Uterus (tissue), 4 donors: Measurements from ENCODE around the gene FAM3A. TPM values are rescaled to one million over a fixed set of nuclear protein-coding genes. Genes with fewer than 3 reads are reported as not detected.
"Not testable (repeated sequence)": the region's sequence is repeated elsewhere in the genome, so short reads cannot be mapped to it uniquely, and the experiment has no call there.

ENCODE experiments used
- DNase-seq, 2 donors: peaks; one replicate each; pipeline ENCODE4 v3.0.0-alpha.2; 2019 to 2020
- H3K27ac ChIP-seq, 2 donors: fragments of 200-600 bp; sonication (generic); 1 replicate in 1 of 2; 2 replicates in 1 of 2; pipeline ENCODE4 v1.5.1; 2016 to 2018
- H3K27me3 ChIP-seq, 2 donors: fragments of 200-600 bp; sonication (generic); one replicate each; pipeline ENCODE4 v1.5.1; 2018 to 2019; ENCODE audit warnings: control low read depth in 1 of 2
- H3K36me3 ChIP-seq, 2 donors: fragments of 200-600 bp; sonication (generic); one replicate each; pipeline ENCODE4 v1.5.1; 2019; ENCODE audit warnings: control low read depth in 1 of 2
- H3K4me1 ChIP-seq, 2 donors: fragments of 200-600 bp; sonication (generic); one replicate each; pipeline ENCODE4 v1.5.1; 2018 to 2019; ENCODE audit warnings: control low read depth in 1 of 2
- H3K4me3 ChIP-seq, 2 donors: fragments of 200-600 bp; sonication (generic); 1 replicate in 1 of 2; 2 replicates in 1 of 2; pipeline ENCODE4 v1.5.1; 2018 to 2019; ENCODE audit warnings: mild to moderate bottlenecking in 1 of 2
- H3K9me3 ChIP-seq, 2 donors: fragments of 200-600 bp; sonication (generic); one replicate each; pipeline ENCODE4 v1.5.1; 2019; ENCODE audit warnings: control low read depth in 1 of 2
- CTCF ChIP-seq, 4 experiments: fragments of 200-600 bp in 2 of 4; fragments of 450-650 bp in 2 of 4; sonication (generic) in 2 of 4; IDR thresholded peaks; one replicate each; pipeline ENCODE4 v1.5.1; 2016 to 2019; ENCODE audit warnings: antibody characterized with exemption in 4 of 4, mild to moderate bottlenecking in 2 of 4, moderate library complexity in 1 of 4
- POLR2A ChIP-seq, 2 donors: fragments of 450-650 bp; IDR thresholded peaks; one replicate each; pipeline ENCODE4 v1.6.1; 2016; ENCODE audit warnings: antibody characterized with exemption in 2 of 2, mild to moderate bottlenecking in 1 of 2, moderate library complexity in 1 of 2
- intact Hi-C: fragments of 100-400 bp; cut with DNase I; formaldehyde crosslinking; loops from one replicate; pipeline ENCODE4 v1.15.1; 2023; ENCODE audit warnings: low total_unique reads
- total RNA-seq, 4 donors: library from RNA; depleted of rRNA in 3 of 4; stranded (reverse); fragments of >200 nt in 3 of 4; gene quantifications; one replicate each; pipeline versions ENCODE4 v1.1.0 to v1.2.4, GENCODE V29; 2014 to 2023
- donor health status: DM: yes; HTN: yes; CAD: no.

FAM3A gene
- 10 to 100 TPM in 2 of 4 donors, 1 to 10 TPM in 2; 5.1 to 55.9 (median 15.4) TPM for total RNA-seq

GRCh38 chrX:154515966-154516655 is at the start of gene FAM3A:
Gene FAM3A, minus strand, starts transcription at chrX:154516232. Its CDS starts 460 bp downstream, at chrX:154515772.
- TF ChIP-seq POLR2A (IDR thresholded peaks at IDR 0.05) (peak; percentile 59 to 94), CTCF (IDR thresholded peaks at IDR 0.05) (peak in 1 of 4 experiments; percentile 2)
- H3K27me3 ChIP-seq: no peaks in the 10 kb centered on the region
- intact Hi-C loops: no loop called here
- peak; percentile 94 for DNase-seq
- H3K4me1 ChIP-seq: no peaks in the 10 kb centered on the region
- peak within 1 kb of the TSS; percentile 55 to 61 for H3K4me3 ChIP-seq
- H3K36me3 ChIP-seq: no peaks in the 10 kb centered on the region
- H3K9me3 ChIP-seq: no peaks in the 10 kb centered on the region
- H3K27ac ChIP-seq: peak within 1 kb of the TSS; percentile 93 to 97

- H3K4me1 ChIP-seq, H3K4me3 ChIP-seq, H3K27ac ChIP-seq, H3K36me3 ChIP-seq, DNase-seq, H3K27me3 ChIP-seq, H3K9me3 ChIP-seq, intact Hi-C loops: not testable (repeated sequence)
Observed at GRCh38 chrX:154562295-154562694, 46.3 kb upstream of the FAM3A start.

- intact Hi-C loops, H3K27me3 ChIP-seq, H3K4me1 ChIP-seq, H3K4me3 ChIP-seq, H3K27ac ChIP-seq, DNase-seq, H3K9me3 ChIP-seq, H3K36me3 ChIP-seq: not testable (repeated sequence)
Observed at GRCh38 chrX:154560326-154560725, 44.3 kb upstream of the FAM3A start.

- H3K4me1 ChIP-seq, H3K27ac ChIP-seq, H3K27me3 ChIP-seq, H3K9me3 ChIP-seq, intact Hi-C loops, DNase-seq, H3K36me3 ChIP-seq, H3K4me3 ChIP-seq: not testable (repeated sequence)
Observed at GRCh38 chrX:154558896-154559295, 42.9 kb upstream of the FAM3A start.

GRCh38 chrX:154558060-154558690 is 42.1 kb upstream of the FAM3A start:
- intact Hi-C loops, H3K9me3 ChIP-seq, H3K4me1 ChIP-seq: not testable (repeated sequence)

GRCh38 chrX:154552112-154552806 is 36.2 kb upstream of the FAM3A start:
- DNase-seq, H3K36me3 ChIP-seq, H3K9me3 ChIP-seq, H3K27me3 ChIP-seq, H3K27ac ChIP-seq, H3K4me1 ChIP-seq, H3K4me3 ChIP-seq, intact Hi-C loops: not testable (repeated sequence)

More at GRCh38 chrX:154558060-154558690, 42.1 kb upstream of the FAM3A start:
- not testable (repeated sequence) for H3K27ac ChIP-seq, H3K4me3 ChIP-seq, DNase-seq, H3K36me3 ChIP-seq, H3K27me3 ChIP-seq

- Histone ChIP-seq H3K27ac (no peak overlapping the region), H3K4me1 (no peaks in the 10 kb centered on the region), H3K36me3 (no peaks in the 10 kb centered on the region), H3K27me3 (no peaks in the 10 kb centered on the region), H3K4me3 (no peak overlapping the region), H3K9me3 (no peaks in the 10 kb centered on the region)
- no peak for DNase-seq
- TF ChIP-seq POLR2A (IDR thresholded peaks at IDR 0.05) (no peak), CTCF (IDR thresholded peaks at IDR 0.05) (no peak)
- intact Hi-C loops: no loop called here
Observed at GRCh38 chrX:154549766-154550165, 33.7 kb upstream of the FAM3A start.
